Panc1 (cell line): ENCODE data around the gene CORIN. TPM values are rescaled to one million over a fixed set of nuclear protein-coding genes. Genes with fewer than 3 reads are reported as not detected.

ENCODE experiments used
- ATAC-seq: fragments of 200-7000 bp; cut with Tn5 transposase; 2 replicates; pipeline ENCODE4 v1.9.1; 2020; ENCODE audit warnings: mild to moderate bottlenecking, moderate library complexity
- BruUV-seq: library from RNA; stranded (reverse); fragments of 400-500 nt; replicated peaks from 2 replicates; lab custom pipeline; 2021; lab: Mats Ljungman, UMichigan
- CTCF ChIA-PET: fragments of 300-600 bp; sonication (Branson Sonifier 250); formaldehyde crosslinking; loops from one replicate; lab custom pipeline; 2022; ENCODE audit warnings: antibody characterized with exemption; lab: Charles Lee
- POLR2A ChIA-PET: fragments of 300-600 bp; sonication (Branson Sonifier 250); formaldehyde crosslinking; loops from one replicate; lab custom pipeline; 2022; ENCODE audit warnings: antibody characterized with exemption; lab: Charles Lee
- DNase-seq: peaks from one replicate; pipeline ENCODE4 v3.0.0-alpha.2; 2010; ENCODE audit warnings: low read depth, low spot score
- H3K27ac ChIP-seq: 2 replicates; pipeline ENCODE4 v1.5.1; 2011; ENCODE audit warnings: mild to moderate bottlenecking, low read length, inconsistent platforms
- H3K27me3 ChIP-seq: fragments of 200-500 bp; sonication (Bioruptor generic); 2 replicates; pipeline ENCODE4 v1.6.0; 2014; ENCODE audit warnings: low read length, inconsistent platforms; ENCODE audit not compliant: control insufficient read depth, insufficient read depth
- H3K36me3 ChIP-seq: fragments of 200-500 bp; sonication (Bioruptor generic); 2 replicates; pipeline ENCODE4 v1.5.1; 2014; ENCODE audit warnings: inconsistent platforms, mild to moderate bottlenecking, low read length, moderate library complexity; ENCODE audit not compliant: control insufficient read depth, insufficient read depth
- H3K4me1 ChIP-seq: 2 replicates; pipeline ENCODE4 v1.5.1; 2011; ENCODE audit warnings: inconsistent platforms, mild to moderate bottlenecking, low read length, moderate library complexity; ENCODE audit not compliant: control insufficient read depth, insufficient read depth
- H3K4me3 ChIP-seq, 2 experiments: 2 replicates each; pipeline ENCODE4 v1.5.1; 2011 to 2012; ENCODE audit warnings: low read depth in 2 of 2, low read length in 2 of 2, mild to moderate bottlenecking in 2 of 2, inconsistent platforms in 1 of 2, moderate library complexity in 1 of 2
- H3K9me3 ChIP-seq: fragments of 200-500 bp; sonication (Bioruptor generic); 2 replicates; pipeline ENCODE4 v1.5.1; 2014; ENCODE audit warnings: low read depth, mild to moderate bottlenecking, inconsistent platforms, low read length, moderate library complexity; ENCODE audit not compliant: control insufficient read depth, insufficient read depth
- CTCF ChIP-seq: fragments of 450-650 bp; IDR thresholded peaks from 2 replicates; pipeline ENCODE4 v1.5.1; 2017; ENCODE audit warnings: mild to moderate bottlenecking
- POLR2AphosphoS5 ChIP-seq: IDR thresholded peaks from 2 replicates; pipeline ENCODE4 v1.6.1; 2012; ENCODE audit warnings: mild to moderate bottlenecking, low read depth, low read length, moderate library complexity
- REST ChIP-seq, 2 experiments: IDR thresholded peaks; 2 replicates each; pipeline ENCODE4 v1.6.1; 2011 to 2012; ENCODE audit warnings: low read depth in 2 of 2, control low read depth in 1 of 2, low read length in 1 of 2, mild to moderate bottlenecking in 1 of 2, moderate library complexity in 1 of 2; ENCODE audit not compliant: insufficient read depth in 1 of 2
- SIN3A ChIP-seq: IDR thresholded peaks from 2 replicates; pipeline ENCODE4 v1.6.1; 2012; ENCODE audit warnings: low read depth, mild to moderate bottlenecking, low read length, moderate library complexity, borderline replicate concordance; ENCODE audit not compliant: insufficient read depth
- TCF7L2 ChIP-seq: IDR thresholded peaks from 2 replicates; pipeline ENCODE4 v1.6.1; 2011; ENCODE audit warnings: mild to moderate bottlenecking, low read depth, low read length, inconsistent platforms
- in situ Hi-C: cut with HindIII; loops from 2 replicates; pipeline ENCODE4 v1.10.0; 2016; ENCODE audit warnings: low sequenced_read_pairs, low pct_unique_long_range_greater_than_20kb
- intact Hi-C: fragments of 100-400 bp; cut with micrococcal nuclease; formaldehyde crosslinking; loops from one replicate; pipeline ENCODE4 v1.10.0; 2022; ENCODE audit not compliant: unreplicated experiment
- total RNA-seq: library from RNA; stranded (reverse); gene quantifications from one replicate; pipeline ENCODE4 v1.2.1, GENCODE V29; 2021; ENCODE audit not compliant: unreplicated experiment

The CORIN gene
- total RNA-seq, 1 experiment from 2014 or later, result not detected

GRCh38 chr4:47749858-47750257 lies 88.0 kb downstream of the CORIN start:
- ATAC-seq, result no peak
- Histone ChIP-seq H3K27ac (no peak overlapping the region), H3K4me1 (no peaks in the 10 kb centered on the region), H3K27me3 (no peaks in the 10 kb centered on the region), H3K36me3 (no peaks in the 10 kb centered on the region), H3K4me3 (no peak overlapping the region), H3K9me3 (no peaks in the 10 kb centered on the region)
- POLR2A ChIA-PET, result no interaction called here
- in situ Hi-C loops, result no loop called here
- no peak for TF ChIP-seq POLR2AphosphoS5
- TF ChIP-seq REST (IDR thresholded peaks at IDR 0.05; ENCODE audit: insufficient read depth in 1 of 2, low read depth in 2 of 2, low read length in 1 of 2), result no peak
- no peak for TF ChIP-seq CTCF
- TF ChIP-seq TCF7L2, result no peak
- TF ChIP-seq SIN3A, result no peak
- DNase-seq, result no peak
- intact Hi-C loops, result no loop called here
- CTCF ChIA-PET, result no interaction called here
- BruUV-seq, result no TSS peak

- ChIA-PET POLR2A (no interaction called here), CTCF (no interaction called here)
- no peak overlapping the region for H3K4me3 ChIP-seq
- BruUV-seq, result no TSS peak
- no peak overlapping the region for H3K27ac ChIP-seq
- TF ChIP-seq REST (IDR thresholded peaks at IDR 0.05; ENCODE audit: insufficient read depth in 1 of 2, low read depth in 2 of 2, low read length in 1 of 2) (no peak), SIN3A (no peak), TCF7L2 (no peak), CTCF (no peak), POLR2AphosphoS5 (no peak)
- H3K9me3 ChIP-seq, result no peaks in the 10 kb centered on the region
- ATAC-seq (no peak), DNase-seq (no peak)
- H3K27me3 ChIP-seq, result no peaks in the 10 kb centered on the region
- in situ Hi-C loops, result no loop called here
- H3K36me3 ChIP-seq, result no peaks in the 10 kb centered on the region
- intact Hi-C loops, result no loop called here
- H3K4me1 ChIP-seq, result no peaks in the 10 kb centered on the region
These were observed 88.8 kb downstream of the CORIN start for GRCh38 chr4:47749060-47749459.
